Endothelial cell (in vitro differentiated cells): ENCODE measurements around the gene NFS1. TPM values are rescaled to one million over a fixed set of nuclear protein-coding genes. Genes with fewer than 3 reads are reported as not detected.

Source experiments
- DNase-seq: peaks from one replicate; pipeline ENCODE4 v3.0.0; 2021; ENCODE audit warnings: low spot score
- H3K27ac Mint-ChIP-seq: one replicate; pipeline ENCODE4 v1.8.0; 2021; ENCODE audit warnings: mixed read lengths, inconsistent platforms; ENCODE audit not compliant: unreplicated experiment
- H3K27me3 Mint-ChIP-seq: one replicate; pipeline ENCODE4 v1.8.0; 2021; ENCODE audit warnings: mild to moderate bottlenecking, moderate library complexity, mixed read lengths, inconsistent platforms; ENCODE audit not compliant: unreplicated experiment
- H3K36me3 Mint-ChIP-seq: one replicate; pipeline ENCODE4 v1.8.0; 2021; ENCODE audit warnings: mild to moderate bottlenecking, low read depth, mixed read lengths, inconsistent platforms; ENCODE audit not compliant: unreplicated experiment
- H3K4me1 Mint-ChIP-seq: one replicate; pipeline ENCODE4 v1.8.0; 2021; ENCODE audit warnings: mild to moderate bottlenecking, mixed read lengths, inconsistent platforms; ENCODE audit not compliant: unreplicated experiment
- H3K4me3 Mint-ChIP-seq: one replicate; pipeline ENCODE4 v1.8.0; 2021; ENCODE audit warnings: mild to moderate bottlenecking, mixed read lengths, inconsistent platforms; ENCODE audit not compliant: unreplicated experiment
- H3K9me3 Mint-ChIP-seq: one replicate; pipeline ENCODE4 v1.8.0; 2021; ENCODE audit warnings: mixed read lengths, inconsistent platforms; ENCODE audit not compliant: unreplicated experiment
- CTCF ChIP-seq: fragments of 200-600 bp; sonication (generic); IDR thresholded peaks from one replicate; pipeline ENCODE4 v1.5.0; 2021; ENCODE audit warnings: antibody characterized with exemption; ENCODE audit not compliant: unreplicated experiment
- total RNA-seq: library from RNA; stranded (reverse); fragmentation: NEBNext Ultra II Directional; extraction: Animal tissue kit (Norgen Biotek cat#: 25700); gene quantifications from one replicate; pipeline ENCODE4 v1.2.1, GENCODE V29; 2021; ENCODE audit not compliant: unreplicated experiment

NFS1 gene
- total RNA-seq, 1 donor from 2014 or later = 18.3 TPM

GRCh38 chr20:35661908-35662307, 37.2 kb downstream of the NFS1 start:
- peak overlapping the region; percentile 68 for H3K4me3 Mint-ChIP-seq
- H3K36me3 Mint-ChIP-seq = no peaks in the 10 kb centered on the region
- H3K4me1 Mint-ChIP-seq = peaks cover 37% of the 10 kb centered on the region
- TF ChIP-seq CTCF = no peak
- no peaks in the 10 kb centered on the region for H3K9me3 Mint-ChIP-seq
- no peaks in the 10 kb centered on the region for H3K27me3 Mint-ChIP-seq
- no peak for DNase-seq
- H3K27ac Mint-ChIP-seq = peak overlapping the region; percentile 68

GRCh38 chr20:35661053-35661452, 38.1 kb downstream of the NFS1 start:
- no peaks in the 10 kb centered on the region for H3K9me3 Mint-ChIP-seq
- H3K27me3 Mint-ChIP-seq = no peaks in the 10 kb centered on the region
- no peak for TF ChIP-seq CTCF
- no peaks in the 10 kb centered on the region for H3K36me3 Mint-ChIP-seq
- peaks cover 37% of the 10 kb centered on the region for H3K4me1 Mint-ChIP-seq
- DNase-seq = no peak
- peak overlapping the region; percentile 64 for H3K27ac Mint-ChIP-seq
- H3K4me3 Mint-ChIP-seq = no peak overlapping the region

GRCh38 chr20:35660122-35660937, 38.8 kb downstream of the NFS1 start:
- peak overlapping the region; percentile 64 for H3K27ac Mint-ChIP-seq

GRCh38 chr20:35657271-35657670, 41.9 kb downstream of the NFS1 start:
- Mint-ChIP-seq H3K4me1 (peaks cover 18% of the 10 kb centered on the region), H3K9me3 (no peaks in the 10 kb centered on the region), H3K27ac (peak overlapping the region; percentile 37), H3K4me3 (no peak overlapping the region), H3K27me3 (no peaks in the 10 kb centered on the region), H3K36me3 (no peaks in the 10 kb centered on the region)
- no peak for DNase-seq
- no peak for TF ChIP-seq CTCF

More at GRCh38 chr20:35660122-35660937, 38.8 kb downstream of the NFS1 start:
- no peak for DNase-seq
- Mint-ChIP-seq H3K4me1 (peaks cover 37% of the 10 kb centered on the region), H3K36me3 (no peaks in the 10 kb centered on the region), H3K9me3 (no peaks in the 10 kb centered on the region), H3K27me3 (no peaks in the 10 kb centered on the region), H3K4me3 (no peak overlapping the region)
- no peak for TF ChIP-seq CTCF

GRCh38 chr20:35654415-35654814, 44.7 kb downstream of the NFS1 start:
- Mint-ChIP-seq H3K27ac (no peak overlapping the region), H3K9me3 (no peaks in the 10 kb centered on the region), H3K27me3 (no peaks in the 10 kb centered on the region), H3K4me1 (no peaks in the 10 kb centered on the region), H3K4me3 (no peak overlapping the region), H3K36me3 (peaks cover 3% of the 10 kb centered on the region)
- no peak for DNase-seq
- no peak for TF ChIP-seq CTCF
